GM19324 (cell line): ENCODE measurements around the gene MEI1.

ENCODE experiments used
- ATAC-seq: cut with Tn5 transposase; IDR thresholded peaks from one replicate; pipeline ENCODE4 v1.9.1; 2021; ENCODE audit warnings: mild to moderate bottlenecking, moderate library complexity; ENCODE audit not compliant: unreplicated experiment, low FRiP score

MEI1 gene

DNA sequence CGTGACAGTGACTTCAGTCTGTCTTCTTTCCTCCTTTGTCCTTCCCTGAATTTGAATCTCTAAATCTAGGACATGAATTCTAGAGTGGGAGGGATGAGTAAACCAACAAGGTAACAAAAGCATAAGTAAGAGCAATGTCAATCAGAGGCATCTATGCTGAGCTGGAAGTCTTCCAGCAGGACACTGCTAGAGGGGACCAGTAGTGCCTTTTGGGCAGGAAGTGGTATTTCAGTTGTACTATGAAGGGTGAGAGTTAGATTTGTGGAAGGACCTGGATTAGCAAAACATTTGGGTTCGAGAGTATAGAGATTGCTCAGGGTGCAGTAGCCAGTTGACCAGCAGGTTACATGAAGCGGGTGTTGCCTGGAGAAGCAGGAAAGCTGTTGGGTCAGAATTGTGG lies 40.3 kb downstream of the MEI1 start:
- ATAC-seq = no peak

DNA sequence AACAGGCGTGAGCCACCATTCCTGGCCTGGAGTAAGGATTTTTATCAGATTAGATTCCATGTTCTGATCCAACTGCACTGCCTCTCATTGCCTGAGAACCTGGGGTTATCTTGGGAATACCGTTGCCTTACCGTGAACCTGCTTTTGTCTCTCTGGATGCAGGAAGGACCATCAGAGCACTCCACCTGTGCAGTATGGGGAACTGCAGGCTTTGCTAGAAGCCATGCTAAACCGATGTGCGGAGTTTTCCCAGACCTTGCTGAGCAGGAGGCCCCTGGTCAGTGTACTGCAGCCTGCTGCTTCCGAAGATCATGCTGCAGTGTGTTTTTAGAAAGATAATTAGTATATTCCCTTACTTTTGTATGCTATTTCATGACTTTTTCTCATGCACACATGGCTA lies 43.6 kb downstream of the MEI1 start:
- ATAC-seq = no peak

DNA sequence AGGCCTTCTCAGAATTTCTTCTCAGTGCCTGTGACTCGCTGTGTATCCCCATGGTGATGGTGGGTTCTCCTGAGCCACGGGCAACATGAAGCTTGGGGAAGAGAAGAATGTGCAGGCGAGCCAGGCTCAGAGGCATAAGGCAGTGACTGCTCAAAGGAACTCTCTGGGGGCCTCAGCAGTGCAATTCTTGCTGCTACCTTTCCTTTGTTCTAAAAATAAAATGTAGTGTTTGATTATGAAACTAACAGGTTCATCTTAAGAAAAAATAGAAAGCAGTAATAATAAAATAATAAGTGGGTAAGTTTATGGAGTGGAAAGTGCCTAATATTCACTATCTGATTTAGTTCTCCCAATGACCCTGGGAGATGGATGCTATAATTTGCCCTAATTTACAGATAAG lies 46.7 kb downstream of the MEI1 start:
- ATAC-seq = no peak

DNA sequence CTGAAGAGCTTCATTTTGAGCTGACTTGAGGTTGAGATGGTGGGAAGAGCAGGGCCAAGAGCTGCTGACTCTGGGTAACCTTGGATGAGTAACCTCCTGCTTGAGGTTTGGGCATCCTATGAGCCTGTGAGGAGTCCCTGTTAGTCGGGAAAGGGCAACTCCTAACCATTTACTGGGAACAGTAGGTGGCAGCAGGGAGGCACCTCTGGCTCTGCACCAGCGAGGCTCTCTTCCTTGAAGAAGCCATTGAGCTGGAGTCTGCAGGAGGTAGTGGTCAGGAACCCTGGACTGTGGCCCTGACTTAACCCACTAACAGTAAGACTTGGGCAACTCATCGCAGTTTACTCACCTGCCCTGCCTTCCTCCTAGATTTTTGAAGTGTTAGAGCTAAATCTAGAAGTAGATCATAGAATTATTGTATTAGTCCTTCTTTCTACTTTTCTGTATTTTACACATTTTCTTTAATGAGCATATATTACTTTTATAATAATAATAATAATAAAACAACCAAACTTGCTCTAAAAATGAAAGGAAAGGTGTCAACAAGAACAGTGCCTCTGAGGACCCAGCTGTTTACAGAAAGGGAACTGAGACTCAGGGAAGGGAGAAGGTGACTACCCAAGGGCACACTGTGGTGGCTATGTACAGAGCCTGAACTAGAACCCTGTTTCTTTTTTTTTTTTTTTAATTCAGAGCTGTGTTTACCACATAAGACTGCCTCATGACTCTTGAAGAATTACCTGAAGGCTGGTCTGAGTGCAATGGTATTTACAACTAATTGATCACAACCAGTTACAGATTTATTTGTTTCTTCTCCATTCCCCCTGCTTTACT lies 47.5 kb downstream of the MEI1 start:
- peak; percentile 84 for ATAC-seq

DNA sequence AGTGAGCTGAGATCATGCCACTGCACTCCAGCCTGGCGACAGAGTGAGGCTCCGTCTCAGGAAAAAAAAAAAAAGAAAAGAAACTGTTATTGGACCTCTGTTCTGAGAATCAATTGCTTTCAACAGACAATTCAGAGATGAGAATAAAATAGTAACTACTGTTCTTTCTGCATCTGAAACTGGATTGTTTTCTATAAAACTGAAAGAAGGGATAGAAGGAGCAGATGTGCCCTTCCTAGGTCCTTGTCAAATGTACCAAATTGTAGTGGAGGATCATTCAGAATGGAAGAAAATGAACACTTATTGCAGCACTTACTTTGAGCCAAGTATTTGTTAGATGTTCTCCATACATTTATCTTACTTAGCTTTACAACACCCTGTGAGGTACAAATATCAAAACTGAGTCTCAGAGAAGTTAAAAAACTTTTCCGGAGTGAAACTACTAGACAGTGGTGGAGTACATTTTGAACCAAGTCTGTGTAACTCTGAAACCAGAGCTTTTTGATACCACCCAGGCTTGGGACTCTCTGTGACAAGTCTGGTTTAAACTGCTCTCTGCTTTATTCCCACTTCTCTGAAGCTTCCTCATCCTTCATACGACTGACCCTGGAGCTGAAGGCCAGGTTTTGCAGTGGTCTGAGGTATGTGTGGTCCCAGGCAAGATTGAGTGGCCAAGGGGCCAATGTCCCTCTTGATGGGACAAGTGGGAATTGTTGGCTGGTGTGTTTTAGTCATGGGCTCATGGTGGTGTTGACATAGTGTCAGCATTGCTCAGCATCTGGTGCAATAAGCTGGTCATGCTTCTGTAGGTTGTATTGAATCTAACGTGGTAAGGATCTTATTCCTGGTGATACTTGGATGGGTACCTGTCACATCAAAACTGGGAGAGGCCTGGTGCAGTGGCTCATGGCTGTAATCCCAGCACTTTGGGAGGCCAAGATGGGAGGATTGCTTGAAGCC lies 53.0 kb downstream of the MEI1 start:
- ATAC-seq = no peak

DNA sequence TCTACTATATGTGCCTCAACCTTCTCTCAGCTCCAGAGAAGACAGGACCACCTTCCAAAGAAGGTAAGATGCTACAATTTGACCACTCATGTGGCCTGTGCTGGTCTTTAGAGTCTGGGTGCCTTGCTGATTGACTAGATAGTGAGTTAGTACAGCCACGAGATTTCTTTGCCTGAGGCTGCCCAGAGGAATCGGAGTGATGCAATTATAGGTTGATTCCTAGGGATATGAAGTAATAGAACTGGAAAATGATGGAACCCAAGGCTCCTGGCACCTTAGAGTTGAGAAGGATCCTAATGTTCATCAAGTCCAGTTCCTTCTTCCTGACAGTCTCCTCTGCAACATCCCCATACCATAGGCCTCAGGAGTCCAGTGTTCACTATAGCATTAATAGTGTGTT lies 54.7 kb downstream of the MEI1 start:
- ATAC-seq = no peak

- ATAC-seq = no peak
These were observed 58.2 kb downstream of the MEI1 start for GRCh38 chr22:41757502-41757901.

DNA sequence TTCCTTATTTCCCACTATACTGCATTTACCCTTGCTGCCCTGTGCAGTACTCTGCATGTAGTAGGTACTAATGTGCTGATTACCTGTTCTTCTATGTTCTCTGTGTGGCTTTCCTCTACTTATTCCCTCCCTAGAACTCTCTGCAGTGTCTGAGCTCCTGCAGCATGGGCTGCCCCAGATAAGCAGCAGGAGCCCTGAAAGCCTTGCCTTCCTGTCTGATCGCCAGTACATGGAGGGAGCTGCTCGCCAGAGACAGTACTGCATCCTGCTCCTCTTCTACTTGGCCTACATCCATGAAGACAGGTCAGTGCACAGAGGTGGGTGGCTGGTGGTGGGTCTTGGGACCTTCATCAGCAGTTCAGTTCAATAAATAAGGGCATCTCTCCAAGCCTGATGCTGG lies 58.9 kb downstream of the MEI1 start:
- ATAC-seq = no peak

DNA sequence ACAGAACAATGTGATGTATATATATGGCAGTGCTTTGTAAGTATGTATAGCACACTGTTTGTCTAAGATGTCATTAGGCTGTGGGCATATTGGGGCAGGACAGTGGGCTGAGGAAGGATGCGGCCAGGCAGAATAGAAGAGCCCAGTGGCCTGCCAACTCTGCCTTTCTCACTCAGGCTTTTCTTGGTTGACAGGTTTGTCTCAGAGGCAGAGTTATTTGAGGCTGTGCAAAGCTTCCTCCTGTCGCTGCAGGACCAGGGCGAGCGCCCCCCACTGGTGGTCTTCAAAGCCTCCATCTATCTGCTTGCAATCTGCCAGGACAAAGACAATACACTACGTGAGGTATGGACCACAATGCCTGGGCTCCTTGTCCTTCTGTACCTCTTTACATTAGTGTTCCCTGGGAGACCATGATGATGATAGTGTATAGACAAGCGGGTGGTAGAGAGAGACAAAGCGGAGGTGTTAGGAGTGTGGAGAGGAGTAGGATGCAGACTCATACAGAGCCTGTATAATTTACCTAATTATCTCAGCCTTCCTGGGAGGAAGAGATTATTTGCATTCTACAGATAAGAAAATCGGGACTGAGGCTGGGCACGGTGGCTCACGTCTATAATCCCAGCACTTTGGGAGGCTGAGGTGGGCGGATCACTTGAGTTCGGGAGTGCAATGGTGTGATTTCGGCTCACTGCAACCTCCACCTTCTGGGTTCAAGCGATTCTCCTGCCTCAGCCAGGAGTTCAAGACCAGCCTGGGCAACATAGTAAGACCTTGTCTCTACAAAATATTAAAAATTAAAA lies 63.9 kb downstream of the MEI1 start:
- no peak for ATAC-seq

- ATAC-seq = no peak
These were observed 67.2 kb downstream of the MEI1 start for GRCh38 chr22:41766476-41766875.

DNA sequence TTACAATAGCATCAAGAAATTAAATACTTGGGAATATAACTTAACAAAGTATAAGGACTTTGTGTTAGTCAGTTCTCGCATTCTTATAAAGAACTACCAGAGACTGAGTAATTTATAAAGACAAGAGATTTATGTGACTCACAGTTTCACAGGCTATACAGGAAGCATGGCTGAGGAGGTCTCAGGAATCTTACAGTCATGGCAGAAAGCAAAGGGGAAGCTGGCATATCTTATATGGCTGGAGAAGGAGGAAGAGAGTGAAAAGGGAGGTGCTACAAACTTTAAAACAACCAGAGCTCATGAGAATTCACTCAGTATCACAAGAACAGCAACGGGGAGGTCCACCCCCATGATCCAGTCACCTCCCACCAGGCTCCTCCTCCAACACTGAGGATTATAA lies 69.1 kb downstream of the MEI1 start:
- no peak for ATAC-seq

- no peak for ATAC-seq
These were observed 71.6 kb downstream of the MEI1 start for GRCh38 chr22:41770715-41771468.

DNA sequence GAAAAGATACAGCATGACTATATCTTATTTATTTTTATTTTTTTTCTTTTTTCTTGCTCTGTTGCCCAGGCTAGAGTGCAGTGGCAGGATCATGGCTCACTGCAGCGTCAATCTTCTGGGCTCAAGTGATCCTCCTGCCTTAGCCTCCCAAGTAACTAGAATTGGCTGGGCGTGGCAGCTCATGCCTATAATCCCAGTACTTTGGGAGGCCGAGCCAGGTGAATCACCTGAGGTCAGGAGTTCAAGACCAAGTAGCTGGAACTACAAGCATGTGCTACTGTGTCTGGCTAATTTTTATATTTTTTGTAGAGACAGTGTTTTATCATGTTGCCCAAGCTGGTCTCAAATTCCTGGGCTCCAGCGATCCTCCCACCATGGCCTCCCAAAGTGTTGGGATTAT lies 72.9 kb downstream of the MEI1 start:
- no peak for ATAC-seq

DNA sequence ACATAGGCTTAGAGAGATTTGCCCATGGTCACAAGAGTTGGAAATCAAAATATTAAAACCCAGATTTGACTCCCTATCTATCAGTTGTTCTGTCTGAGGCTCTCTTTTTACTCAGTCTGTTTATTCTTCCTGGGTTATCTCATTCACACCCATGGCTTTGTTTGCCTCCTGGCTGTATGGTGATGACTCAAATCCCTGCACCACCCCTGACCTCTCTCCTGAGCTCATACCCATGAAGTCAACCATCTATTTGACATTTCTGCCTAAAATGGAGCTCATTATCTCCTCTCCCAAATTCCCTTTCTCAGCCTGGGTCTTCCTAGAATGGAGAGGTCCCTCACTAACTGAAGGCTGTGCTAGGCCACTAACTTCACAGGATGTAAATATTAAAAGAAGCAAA lies 73.3 kb downstream of the MEI1 start:
- ATAC-seq = no peak

- no peak for ATAC-seq
These were observed 76.0 kb downstream of the MEI1 start for GRCh38 chr22:41775338-41775737.

DNA sequence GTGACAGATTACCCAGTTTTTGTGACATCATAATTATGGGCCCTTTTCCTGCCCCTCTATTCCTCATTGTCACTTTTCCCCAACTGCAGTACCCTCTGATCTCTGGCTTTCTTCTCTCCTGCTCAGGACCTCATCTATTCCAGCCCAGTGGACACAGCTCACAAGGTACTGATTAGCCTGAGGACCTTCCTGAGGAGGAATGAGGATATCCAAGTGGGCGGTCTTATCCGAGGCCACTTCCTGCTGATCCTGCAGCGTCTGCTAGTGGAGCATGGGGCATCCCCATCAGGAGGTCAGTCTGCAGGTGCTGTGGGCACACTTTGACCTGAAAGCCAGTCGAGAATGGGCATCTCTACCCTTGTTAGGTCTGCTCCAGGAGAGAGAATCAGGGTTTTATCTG lies 76.7 kb downstream of the MEI1 start:
- ATAC-seq = no peak

DNA sequence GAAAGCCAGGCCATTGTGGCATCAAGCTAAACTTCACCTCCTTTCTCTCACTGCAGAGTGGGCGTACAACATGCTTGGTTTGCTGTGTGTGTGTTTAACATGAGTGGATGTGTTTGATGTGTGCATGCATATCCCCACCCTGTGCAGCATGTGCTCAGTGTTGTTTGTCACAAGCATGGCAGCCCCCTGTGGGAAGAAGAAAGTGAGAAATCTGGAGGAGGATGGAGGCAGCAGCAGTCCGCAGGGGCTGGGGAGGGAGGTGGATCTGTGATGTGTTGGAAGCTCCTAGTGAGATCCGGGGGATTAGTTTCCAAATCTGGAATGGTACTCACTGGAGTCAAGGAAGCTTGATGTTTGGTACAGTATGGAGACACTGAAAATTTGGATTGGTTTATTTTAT lies 77.1 kb downstream of the MEI1 start:
- ATAC-seq = no peak

DNA sequence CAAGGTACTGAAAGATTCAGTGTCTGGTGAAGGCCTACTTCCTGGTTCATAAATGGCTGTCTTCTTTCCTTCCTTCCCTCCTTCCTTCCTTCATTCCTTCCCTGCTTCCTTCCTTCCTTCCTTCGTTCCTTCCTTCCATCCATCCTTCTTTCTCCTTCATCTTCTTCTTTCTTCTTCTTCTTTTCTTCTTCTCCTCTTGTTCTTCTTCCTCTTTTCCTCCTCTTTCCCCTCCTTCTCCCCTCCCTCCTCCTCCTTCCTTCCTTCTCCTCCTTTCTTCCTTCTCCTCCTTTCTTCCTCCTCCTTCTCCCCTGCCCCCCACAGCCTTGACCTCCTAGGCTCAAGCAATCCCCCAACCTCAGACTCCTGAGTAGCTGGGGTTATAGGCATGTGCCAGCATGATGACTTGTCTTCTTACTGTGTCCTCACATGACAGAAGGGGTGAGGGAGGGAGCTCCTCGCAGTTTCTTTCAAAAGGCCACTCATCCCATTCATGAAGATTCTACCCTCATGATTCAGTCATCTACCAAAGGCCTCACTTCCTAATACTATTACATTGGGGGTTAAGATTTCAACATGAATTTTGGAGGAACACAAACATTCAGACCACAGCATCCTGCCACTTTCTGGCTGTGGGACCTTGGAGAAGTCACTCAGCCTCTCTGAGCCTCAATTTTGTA lies 78.6 kb downstream of the MEI1 start:
- ATAC-seq = no peak

DNA sequence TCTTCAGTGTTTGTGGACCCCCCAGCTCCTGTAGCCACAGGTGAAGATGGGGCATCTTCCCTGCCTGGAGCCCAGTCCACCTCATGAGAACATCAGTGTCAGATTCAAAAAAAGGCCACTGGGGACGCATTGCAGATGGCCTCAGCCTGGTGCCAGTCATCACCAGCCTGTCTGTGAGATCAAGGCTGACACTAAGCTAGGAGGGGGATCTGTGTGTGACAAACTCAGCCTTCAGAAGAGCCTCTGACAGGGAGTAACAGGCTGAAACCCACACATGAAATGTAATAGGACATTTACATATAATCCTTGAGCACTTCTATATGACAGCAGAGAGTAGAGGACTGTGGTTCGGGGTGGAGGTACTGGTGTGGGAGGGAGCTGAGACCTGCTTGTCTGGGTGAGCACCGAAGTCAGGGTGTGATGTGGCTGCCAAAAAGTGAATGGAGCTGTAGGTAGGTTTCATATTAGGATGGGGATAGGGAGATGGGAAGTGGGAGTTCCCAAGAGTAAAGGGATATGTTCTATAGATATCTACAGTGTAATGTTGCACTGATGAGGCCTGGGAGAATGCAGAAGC lies 80.7 kb downstream of the MEI1 start:
- ATAC-seq = no peak
